ENCODE measurements around the gene CD99L2.

The CD99L2 gene

GRCh38 chrX:150761176-150761818 lies 137.2 kb downstream of the CD99L2 start:
- DNase-seq = no peak

GRCh38 chrX:150759568-150760416 lies 138.7 kb downstream of the CD99L2 start:
- DNase-seq = no peak

- no peak for DNase-seq
Observed at GRCh38 chrX:150757371-150757770, 141.1 kb downstream of the CD99L2 start.

GRCh38 chrX:150753968-150754367 lies 144.5 kb downstream of the CD99L2 start:
- no peak for DNase-seq

DNA sequence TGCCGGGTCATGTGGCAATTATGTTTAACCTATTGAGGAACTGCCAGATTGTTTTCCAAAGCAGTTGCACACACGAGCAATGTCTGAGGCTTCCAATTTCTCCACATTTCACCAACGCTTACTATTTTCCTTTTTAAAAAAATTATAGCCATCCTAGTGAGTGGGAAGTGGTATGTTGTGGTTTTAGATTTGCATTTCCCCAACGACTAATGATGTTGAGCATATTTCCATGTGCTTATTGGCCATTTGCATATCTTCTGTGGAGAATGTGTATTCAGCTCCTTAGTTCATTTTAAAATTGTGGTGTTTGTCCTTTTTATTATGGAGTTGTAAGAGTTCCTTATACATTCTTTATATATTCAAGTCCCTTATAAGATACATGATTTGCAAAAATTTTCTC lies 145.1 kb downstream of the CD99L2 start:
- no peak for DNase-seq

GRCh38 chrX:150752124-150752523 lies 146.3 kb downstream of the CD99L2 start:
- DNase-seq = no peak

DNA sequence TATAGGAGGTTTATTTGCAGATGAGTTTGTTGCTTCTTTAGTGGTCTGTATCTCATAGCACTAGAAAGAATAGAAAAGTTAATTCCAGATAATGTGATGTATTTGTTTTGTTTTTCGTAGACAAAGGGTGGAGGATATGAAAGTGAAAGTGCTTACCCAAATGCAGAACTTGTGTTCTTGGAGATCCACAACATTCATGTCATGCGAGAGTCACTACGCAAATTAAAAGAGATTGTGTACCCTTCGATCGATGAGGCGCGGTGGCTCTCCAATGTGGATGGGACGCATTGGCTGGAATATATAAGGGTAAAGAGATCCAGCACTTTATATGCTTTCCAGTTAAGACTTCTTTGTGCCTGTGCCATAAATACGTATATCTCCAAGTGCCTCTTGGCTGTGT lies 162.0 kb downstream of the CD99L2 start:
- DNase-seq = no peak

DNA sequence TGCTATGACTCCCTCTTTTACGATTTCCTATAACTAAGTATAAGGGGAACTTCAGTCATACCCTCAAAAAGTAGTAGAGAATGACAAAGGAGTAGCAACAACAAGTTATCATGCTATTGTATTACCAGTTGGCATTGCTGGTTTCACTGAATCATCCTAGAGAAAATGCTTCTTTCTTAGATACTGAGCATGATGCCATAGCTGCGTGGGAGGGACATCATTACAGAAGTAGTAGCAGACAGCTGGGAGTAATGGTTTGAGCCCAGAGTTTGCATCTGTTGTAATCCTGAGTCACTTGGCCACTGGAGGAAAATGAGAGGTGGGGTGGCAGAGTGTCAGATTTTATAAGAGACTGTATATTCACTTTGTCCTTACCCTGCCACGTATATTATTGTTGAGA lies 166.7 kb downstream of the CD99L2 start:
- DNase-seq = no peak

GRCh38 chrX:150730719-150731118 lies 167.7 kb downstream of the CD99L2 start:
- DNase-seq = no peak

DNA sequence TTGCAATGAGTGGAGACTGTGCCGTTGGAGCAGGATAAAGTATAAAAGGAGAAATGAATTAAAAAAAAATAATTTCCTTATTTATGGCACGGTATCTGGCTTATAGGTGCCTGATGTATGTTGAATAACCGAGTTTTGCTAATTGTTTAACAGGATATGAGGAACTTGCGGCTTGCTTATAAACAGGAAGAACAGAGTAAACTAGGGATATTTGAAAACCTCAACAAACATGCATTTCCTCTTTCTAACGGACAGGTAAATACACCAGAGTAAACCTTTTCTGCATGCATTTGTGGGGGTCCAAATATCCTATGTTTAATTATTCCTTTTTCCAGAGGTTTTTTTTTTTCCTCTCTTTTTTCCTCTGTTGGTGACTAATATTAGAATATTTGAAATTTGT lies 168.5 kb downstream of the CD99L2 start:
- no peak for DNase-seq

- no peak for DNase-seq
Observed at GRCh38 chrX:150719621-150720020, 178.8 kb downstream of the CD99L2 start.
